IPS-18c (cell line): ENCODE data around the gene CISD1.

Source experiments
- H3K4me3 ChIP-seq: 2 replicates; pipeline ENCODE4 v1.7.0; 2013; ENCODE audit warnings: low read depth, mild to moderate bottlenecking, low read length, moderate library complexity; ENCODE audit not compliant: insufficient read depth
- H3K9me3 ChIP-seq: one replicate; pipeline ENCODE4 v1.6.1; 2013; ENCODE audit warnings: mild to moderate bottlenecking, low read length, moderate library complexity; ENCODE audit not compliant: control insufficient read depth, insufficient read depth

Gene CISD1

GRCh38 chr10:58330431-58330830, 61.5 kb downstream of the CISD1 start:
- no peak overlapping the region for H3K4me3 ChIP-seq
- H3K9me3 ChIP-seq = no peaks in the 10 kb centered on the region

- no peaks in the 10 kb centered on the region for H3K9me3 ChIP-seq
- H3K4me3 ChIP-seq = no peak overlapping the region
Observed at GRCh38 chr10:58331646-58332045, 62.7 kb downstream of the CISD1 start.

GRCh38 chr10:58334817-58335305, 65.9 kb downstream of the CISD1 start, which contains the start of gene UBE2D1:
Gene UBE2D1 (plus strand): TSS chr10:58335006. CDS start chr10:58335202, 196 bp downstream.
- Histone ChIP-seq H3K4me3 (peak within 1 kb of the TSS; percentile 92), H3K9me3 (no peaks in the 10 kb centered on the region)

- H3K9me3 ChIP-seq = no peaks in the 10 kb centered on the region
- peak overlapping the region; percentile 92 for H3K4me3 ChIP-seq
Observed at GRCh38 chr10:58335306-58336005, 66.5 kb downstream of the CISD1 start.

GRCh38 chr10:58336242-58336641, 67.3 kb downstream of the CISD1 start:
- H3K9me3 ChIP-seq = no peaks in the 10 kb centered on the region
- H3K4me3 ChIP-seq = no peak overlapping the region; the same call in 1 of the 2 replicates
